Activated T-helper 1 cell treated with anti-CD3 and anti-CD28 coated beads, Interleukin-12 subunit alpha, Interleukin-12 subunit beta, Interleukin-2, Interleukin-4 antibody, amounts not matched to agents 30 ng/mL and 10 ng/mL and 1 ng/mL, durations not matched to agents 14 hours and 24 hours and 36 hours (primary cell): ENCODE measurements around the gene SFSWAP. TPM values are rescaled to one million over a fixed set of nuclear protein-coding genes. Genes with fewer than 3 reads are reported as not detected.
A peak's percentile ranks its signal among the peaks of the same experiment; 100 is the strongest.

Experiments used
- DNase-seq: peaks from one replicate; pipeline ENCODE4 v3.0.0; 2021; ENCODE audit warnings: low spot score
- H3K27ac Mint-ChIP-seq: one replicate; pipeline ENCODE4 v1.8.0; 2021; ENCODE audit warnings: mild to moderate bottlenecking, mixed read lengths
- H3K27me3 Mint-ChIP-seq: one replicate; pipeline ENCODE4 v1.8.0; 2022; ENCODE audit warnings: mild to moderate bottlenecking, moderate library complexity, mixed read lengths; ENCODE audit not compliant: insufficient read depth
- H3K36me3 Mint-ChIP-seq: one replicate; pipeline ENCODE4 v1.8.0; 2021; ENCODE audit warnings: low read depth, mixed read lengths
- H3K4me1 Mint-ChIP-seq: one replicate; pipeline ENCODE4 v1.8.0; 2021; ENCODE audit warnings: low read depth, mixed read lengths
- H3K4me3 Mint-ChIP-seq: one replicate; pipeline ENCODE4 v1.8.0; 2021; ENCODE audit warnings: mild to moderate bottlenecking, moderate library complexity, mixed read lengths
- H3K9me3 Mint-ChIP-seq: one replicate; pipeline ENCODE4 v1.8.0; 2021; ENCODE audit warnings: mixed read lengths
- intact Hi-C: fragments of 100-400 bp; cut with micrococcal nuclease; formaldehyde crosslinking; loops from one replicate; pipeline ENCODE4 v1.15.1; 2024
- total RNA-seq: library from RNA; stranded (reverse); gene quantifications from 2 replicates; pipeline ENCODE4 v1.2.3, GENCODE V29; 2022

Gene SFSWAP
- total RNA-seq, 1 donor from 2014 or later = 69.3 TPM

DNA sequence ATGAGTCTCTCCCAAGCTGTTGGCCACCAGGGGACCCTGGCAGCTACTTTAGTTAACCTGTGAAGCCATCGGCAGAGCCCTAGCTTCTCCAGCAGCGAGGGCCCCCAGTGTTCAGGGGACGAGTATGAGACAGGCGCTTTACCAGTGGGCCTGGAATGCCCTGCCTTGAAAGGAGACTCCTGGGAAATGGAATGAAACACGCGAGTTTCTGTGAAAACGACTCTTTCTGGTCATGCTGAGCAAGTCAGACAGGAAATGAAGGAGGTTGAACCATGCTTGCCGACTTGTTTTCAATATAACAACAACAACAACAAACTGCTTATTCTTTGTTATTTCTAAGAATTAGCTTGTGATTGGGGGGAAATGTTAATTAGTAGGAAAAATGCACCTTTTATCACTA lies 42.9 kb downstream of the SFSWAP start:
- no peaks in the 10 kb centered on the region for H3K27me3 Mint-ChIP-seq
- no peak overlapping the region for H3K4me3 Mint-ChIP-seq
- intact Hi-C loops = no loop called here
- no peaks in the 10 kb centered on the region for H3K9me3 Mint-ChIP-seq
- H3K27ac Mint-ChIP-seq = no peak overlapping the region
- H3K4me1 Mint-ChIP-seq = peaks cover 8% of the 10 kb centered on the region
- no peak for DNase-seq
- peaks cover 49% of the 10 kb centered on the region for H3K36me3 Mint-ChIP-seq

DNA sequence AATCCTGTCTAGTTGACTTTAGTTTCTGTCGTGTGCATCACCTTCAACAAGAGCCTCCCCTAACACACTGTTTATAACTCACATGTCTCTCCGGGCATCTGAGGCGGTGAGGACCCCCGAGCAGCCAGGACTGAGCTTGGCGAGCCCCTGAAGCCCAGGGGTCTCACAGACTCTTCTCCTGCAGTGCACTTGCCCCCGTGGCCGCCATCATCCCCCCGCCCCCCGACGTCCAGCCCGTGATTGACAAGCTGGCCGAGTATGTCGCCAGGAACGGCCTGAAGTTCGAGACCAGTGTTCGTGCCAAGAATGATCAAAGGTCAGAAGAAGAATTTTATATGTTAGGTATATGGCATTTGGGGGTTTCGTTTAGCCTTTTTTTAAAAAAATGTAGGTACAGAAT lies 43.3 kb downstream of the SFSWAP start:
- peaks cover 8% of the 10 kb centered on the region for H3K4me1 Mint-ChIP-seq
- H3K36me3 Mint-ChIP-seq = peaks cover 51% of the 10 kb centered on the region
- DNase-seq = no peak
- intact Hi-C loops = no loop called here
- no peaks in the 10 kb centered on the region for H3K9me3 Mint-ChIP-seq
- no peak overlapping the region for H3K27ac Mint-ChIP-seq
- H3K27me3 Mint-ChIP-seq = no peaks in the 10 kb centered on the region
- no peak overlapping the region for H3K4me3 Mint-ChIP-seq

- H3K4me3 Mint-ChIP-seq = no peak overlapping the region
- no peak overlapping the region for H3K27ac Mint-ChIP-seq
- H3K9me3 Mint-ChIP-seq = no peaks in the 10 kb centered on the region
- peaks cover 8% of the 10 kb centered on the region for H3K4me1 Mint-ChIP-seq
- peak; percentile 6 for DNase-seq
- H3K27me3 Mint-ChIP-seq = no peaks in the 10 kb centered on the region
- H3K36me3 Mint-ChIP-seq = peaks cover 52% of the 10 kb centered on the region
- intact Hi-C loops = no loop called here
Observed at GRCh38 chr12:131755305-131756113, 44.6 kb downstream of the SFSWAP start.

- intact Hi-C loops = no loop called here
- no peak overlapping the region for H3K27ac Mint-ChIP-seq
- no peaks in the 10 kb centered on the region for H3K9me3 Mint-ChIP-seq
- H3K27me3 Mint-ChIP-seq = no peaks in the 10 kb centered on the region
- DNase-seq = no peak
- H3K36me3 Mint-ChIP-seq = peaks cover 56% of the 10 kb centered on the region
- no peak overlapping the region for H3K4me3 Mint-ChIP-seq
- H3K4me1 Mint-ChIP-seq = peaks cover 8% of the 10 kb centered on the region
Observed at GRCh38 chr12:131756441-131756840, 45.6 kb downstream of the SFSWAP start.

DNA sequence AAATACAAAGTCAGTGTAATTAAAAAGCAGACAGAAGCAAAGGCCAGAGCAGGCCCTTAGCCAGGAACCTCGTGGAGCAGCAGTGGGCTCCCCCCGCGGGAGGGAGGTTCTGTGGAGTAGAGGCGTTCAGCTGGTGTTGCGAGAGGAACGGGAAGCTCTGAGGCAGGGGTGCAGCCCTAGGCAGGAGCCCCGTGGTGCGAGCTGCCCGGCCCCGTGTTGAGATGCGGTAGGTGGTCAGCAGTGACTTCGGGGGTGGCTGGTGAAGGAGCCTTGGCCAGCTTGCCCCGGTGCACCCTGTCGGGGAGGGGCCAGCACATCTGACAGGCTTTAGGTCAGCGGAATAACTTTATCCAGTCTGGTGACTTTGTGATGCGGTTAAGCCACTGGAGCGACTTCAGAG lies 46.2 kb downstream of the SFSWAP start:
- peaks cover 53% of the 10 kb centered on the region for H3K36me3 Mint-ChIP-seq

DNA sequence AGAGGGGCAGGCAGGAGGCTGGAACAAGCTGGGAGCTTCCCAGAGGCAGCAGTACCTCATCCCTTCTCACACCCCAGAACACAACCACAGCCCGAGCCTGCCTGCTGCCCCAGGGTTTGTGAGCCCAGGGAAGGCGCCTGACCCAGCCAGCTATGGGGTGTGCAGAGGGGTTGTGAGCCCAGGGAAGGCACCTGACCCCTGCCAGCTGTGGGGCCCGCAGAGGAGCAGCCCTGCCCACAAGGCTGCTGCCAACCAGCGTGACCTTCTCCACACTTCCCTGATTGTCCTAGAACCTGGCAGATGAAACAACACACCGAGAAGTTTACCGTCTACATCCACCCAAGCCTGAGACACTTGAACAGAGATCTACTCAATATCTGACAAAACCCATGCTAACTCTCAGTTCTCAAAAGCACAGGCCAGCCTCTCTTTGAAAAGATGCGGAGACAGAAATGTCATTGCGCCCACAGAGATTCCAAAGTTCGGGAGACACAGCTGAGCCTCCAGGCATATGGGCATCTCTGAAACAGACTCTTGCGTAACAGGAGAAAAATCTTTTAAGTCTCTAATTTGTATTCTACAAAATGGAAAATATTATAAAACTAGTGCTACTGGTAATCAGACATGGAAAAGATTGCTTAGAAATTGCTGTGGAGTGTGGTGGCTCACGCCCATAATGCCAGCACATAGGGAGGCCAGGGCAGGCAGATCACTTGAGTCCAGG lies 47.3 kb downstream of the SFSWAP start:
- peaks cover 52% of the 10 kb centered on the region for H3K36me3 Mint-ChIP-seq
- no peaks in the 10 kb centered on the region for H3K9me3 Mint-ChIP-seq
- H3K27ac Mint-ChIP-seq = no peak overlapping the region
- intact Hi-C loops = no loop called here
- H3K4me1 Mint-ChIP-seq = peaks cover 8% of the 10 kb centered on the region
- H3K4me3 Mint-ChIP-seq = no peak overlapping the region
- DNase-seq = no peak
- no peaks in the 10 kb centered on the region for H3K27me3 Mint-ChIP-seq

More for the DNA sequence above, 46.2 kb downstream of the SFSWAP start:
- Mint-ChIP-seq H3K4me1 (peaks cover 8% of the 10 kb centered on the region), H3K27ac (no peak overlapping the region), H3K9me3 (no peaks in the 10 kb centered on the region), H3K4me3 (no peak overlapping the region), H3K27me3 (no peaks in the 10 kb centered on the region)
- no peak for DNase-seq
- intact Hi-C loops = no loop called here

GRCh38 chr12:131759176-131759575 lies 48.3 kb downstream of the SFSWAP start:
- Mint-ChIP-seq H3K27ac (no peak overlapping the region), H3K27me3 (no peaks in the 10 kb centered on the region), H3K9me3 (no peaks in the 10 kb centered on the region), H3K4me3 (no peak overlapping the region), H3K4me1 (peaks cover 8% of the 10 kb centered on the region), H3K36me3 (peaks cover 43% of the 10 kb centered on the region)
- intact Hi-C loops = no loop called here
- DNase-seq = no peak

DNA sequence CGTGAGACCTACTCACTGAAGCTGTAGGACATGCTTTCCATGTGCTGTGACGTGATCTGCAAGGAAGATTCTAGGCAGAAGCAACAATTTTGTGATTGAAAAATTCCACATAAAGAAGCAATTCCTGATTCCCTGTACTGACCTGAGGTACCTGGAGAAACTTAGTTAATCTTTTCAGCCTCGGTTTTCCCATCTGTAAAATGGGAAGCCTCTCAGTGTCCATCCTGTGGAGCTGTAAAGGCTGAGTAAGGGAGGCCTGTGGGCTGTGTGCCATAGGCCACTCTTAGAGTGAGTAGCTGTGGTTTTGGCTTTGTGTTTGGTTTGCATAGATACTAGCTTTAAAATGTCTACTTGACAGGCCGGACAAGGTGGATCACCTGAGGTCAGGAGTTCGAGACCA lies 50.7 kb downstream of the SFSWAP start:
- no peak overlapping the region for H3K4me3 Mint-ChIP-seq
- H3K4me1 Mint-ChIP-seq = no peaks in the 10 kb centered on the region
- DNase-seq = no peak
- peaks cover 44% of the 10 kb centered on the region for H3K36me3 Mint-ChIP-seq
- H3K9me3 Mint-ChIP-seq = no peaks in the 10 kb centered on the region
- intact Hi-C loops = no loop called here
- no peak overlapping the region for H3K27ac Mint-ChIP-seq
- no peaks in the 10 kb centered on the region for H3K27me3 Mint-ChIP-seq

- DNase-seq = no peak
- Mint-ChIP-seq H3K4me3 (no peak overlapping the region), H3K36me3 (peaks cover 35% of the 10 kb centered on the region), H3K27ac (no peak overlapping the region), H3K4me1 (no peaks in the 10 kb centered on the region), H3K9me3 (no peaks in the 10 kb centered on the region), H3K27me3 (no peaks in the 10 kb centered on the region)
- intact Hi-C loops = no loop called here
Observed at GRCh38 chr12:131764738-131765137, 53.8 kb downstream of the SFSWAP start.

GRCh38 chr12:131765961-131766360 lies 55.1 kb downstream of the SFSWAP start:
- Mint-ChIP-seq H3K27ac (no peak overlapping the region), H3K36me3 (peaks cover 37% of the 10 kb centered on the region), H3K9me3 (no peaks in the 10 kb centered on the region), H3K4me1 (no peaks in the 10 kb centered on the region), H3K4me3 (no peak overlapping the region), H3K27me3 (no peaks in the 10 kb centered on the region)
- intact Hi-C loops = no loop called here
- DNase-seq = no peak

DNA sequence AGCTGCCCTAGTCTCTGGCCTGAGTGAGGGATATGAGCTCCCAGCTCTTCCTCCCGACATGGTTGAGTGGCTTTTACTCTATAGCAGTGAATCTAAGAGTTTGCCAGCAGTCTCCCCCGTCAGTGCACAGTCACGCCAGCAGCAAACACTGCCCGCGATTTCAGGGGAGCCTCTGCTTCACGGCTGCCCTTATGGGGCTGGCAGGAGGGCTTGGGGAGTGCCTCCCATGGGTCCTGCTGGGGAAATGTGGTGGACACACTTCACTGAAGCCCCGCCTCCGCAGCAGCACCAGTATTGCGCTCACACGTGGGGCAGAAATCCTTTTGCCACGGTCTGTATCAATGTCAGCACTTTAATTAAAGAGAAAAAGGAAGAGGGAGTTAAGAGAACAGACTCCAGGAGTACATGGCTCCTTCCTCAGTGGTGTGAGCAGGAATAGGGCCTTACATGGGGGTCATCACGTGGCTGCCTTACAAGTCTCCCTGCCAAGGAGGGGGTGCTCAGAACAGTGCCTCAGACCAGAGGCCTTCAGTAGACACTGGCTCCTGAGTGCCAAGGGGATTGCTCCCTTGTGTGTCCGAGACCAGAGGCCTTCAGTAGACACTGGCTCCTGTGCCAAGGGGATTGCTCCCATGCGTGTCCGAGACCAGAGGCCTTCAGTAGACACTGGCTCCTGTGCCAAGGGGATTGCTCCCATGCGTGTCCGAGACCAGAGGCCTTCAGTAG lies 55.7 kb downstream of the SFSWAP start:
- H3K9me3 Mint-ChIP-seq = no peaks in the 10 kb centered on the region
- H3K36me3 Mint-ChIP-seq = peaks cover 36% of the 10 kb centered on the region
- no peaks in the 10 kb centered on the region for H3K27me3 Mint-ChIP-seq
- intact Hi-C loops = no loop called here
- DNase-seq = no peak
- H3K27ac Mint-ChIP-seq = no peak overlapping the region
- no peak overlapping the region for H3K4me3 Mint-ChIP-seq
- H3K4me1 Mint-ChIP-seq = no peaks in the 10 kb centered on the region

- H3K9me3 Mint-ChIP-seq = no peaks in the 10 kb centered on the region
- H3K27me3 Mint-ChIP-seq = no peaks in the 10 kb centered on the region
- DNase-seq = no peak
- H3K27ac Mint-ChIP-seq = no peak overlapping the region
- H3K36me3 Mint-ChIP-seq = peaks cover 46% of the 10 kb centered on the region
- H3K4me1 Mint-ChIP-seq = peaks cover 28% of the 10 kb centered on the region
- H3K4me3 Mint-ChIP-seq = no peak overlapping the region
- intact Hi-C loops = no loop called here
Observed at GRCh38 chr12:131770120-131770519, 59.2 kb downstream of the SFSWAP start.

GRCh38 chr12:131771965-131772364 lies 61.1 kb downstream of the SFSWAP start:
- H3K27me3 Mint-ChIP-seq = no peaks in the 10 kb centered on the region
- peaks cover 34% of the 10 kb centered on the region for H3K4me1 Mint-ChIP-seq
- DNase-seq = no peak
- no peak overlapping the region for H3K27ac Mint-ChIP-seq
- H3K4me3 Mint-ChIP-seq = no peak overlapping the region
- intact Hi-C loops = no loop called here
- H3K9me3 Mint-ChIP-seq = no peaks in the 10 kb centered on the region
- H3K36me3 Mint-ChIP-seq = peaks cover 40% of the 10 kb centered on the region
